ENCODE measurements around the gene TMEM248.
"Not testable (repeated sequence)": the region's sequence is repeated elsewhere in the genome, so short reads cannot be mapped to it uniquely, and the experiment has no call there.

Gene TMEM248

DNA sequence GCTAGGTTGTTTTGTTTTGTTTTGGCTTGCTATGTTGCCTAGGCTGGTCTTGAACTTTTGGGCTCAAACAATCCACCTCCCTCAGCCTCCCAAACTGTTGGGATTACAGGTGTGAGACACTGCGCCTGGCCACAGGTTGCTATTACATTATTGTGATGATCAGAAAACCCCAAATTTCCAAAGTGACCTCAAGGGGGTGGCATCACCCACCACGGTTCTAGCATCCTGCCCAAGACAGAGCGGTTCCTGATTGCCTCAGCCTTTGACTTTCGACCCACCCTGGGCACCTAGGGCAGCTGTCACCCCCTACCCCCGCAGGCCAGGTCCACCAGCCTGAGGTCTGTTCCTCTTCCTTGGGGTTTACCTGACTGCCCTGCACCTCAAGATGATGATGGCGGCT, 46.0 kb downstream of the TMEM248 start:
- Histone ChIP-seq H3K9me3 (no peaks in the 10 kb centered on the region), H3K4me1 (ENCODE audit: control insufficient read depth in 1 of 2, insufficient read depth in 1 of 2, low read depth in 1 of 2, low read length in 1 of 2) (no peaks in the 10 kb centered on the region), H3K36me3 (no peaks in the 10 kb centered on the region), H3K4me3 (ENCODE audit: low read depth in 1 of 2, low read length in 1 of 2) (no peak overlapping the region), H3K27ac (no peak overlapping the region), H3K27me3 (no peaks in the 10 kb centered on the region)
- no peak for TF ChIP-seq CTCF (IDR thresholded peaks at IDR 0.05)

- H3K9me3 ChIP-seq; H3K27me3 ChIP-seq; H3K27ac ChIP-seq; H3K36me3 ChIP-seq; H3K4me3 ChIP-seq (ENCODE audit: low read depth in 1 of 2, low read length in 1 of 2); H3K4me1 ChIP-seq (ENCODE audit: control insufficient read depth in 1 of 2, insufficient read depth in 1 of 2, low read depth in 1 of 2, low read length in 1 of 2): not testable (repeated sequence)
Measured at GRCh38 chr7:66969001-66969400, 48.0 kb downstream of the TMEM248 start.

GRCh38 chr7:66970310-66970709, 49.3 kb downstream of the TMEM248 start:
- Histone ChIP-seq H3K27ac (no peak overlapping the region), H3K4me3 (ENCODE audit: low read depth in 1 of 2, low read length in 1 of 2) (no peak overlapping the region), H3K27me3 (no peaks in the 10 kb centered on the region), H3K4me1 (ENCODE audit: control insufficient read depth in 1 of 2, insufficient read depth in 1 of 2, low read depth in 1 of 2, low read length in 1 of 2) (no peaks in the 10 kb centered on the region), H3K9me3 (no peaks in the 10 kb centered on the region), H3K36me3 (no peaks in the 10 kb centered on the region)
- no peak for TF ChIP-seq CTCF (IDR thresholded peaks at IDR 0.05)

DNA sequence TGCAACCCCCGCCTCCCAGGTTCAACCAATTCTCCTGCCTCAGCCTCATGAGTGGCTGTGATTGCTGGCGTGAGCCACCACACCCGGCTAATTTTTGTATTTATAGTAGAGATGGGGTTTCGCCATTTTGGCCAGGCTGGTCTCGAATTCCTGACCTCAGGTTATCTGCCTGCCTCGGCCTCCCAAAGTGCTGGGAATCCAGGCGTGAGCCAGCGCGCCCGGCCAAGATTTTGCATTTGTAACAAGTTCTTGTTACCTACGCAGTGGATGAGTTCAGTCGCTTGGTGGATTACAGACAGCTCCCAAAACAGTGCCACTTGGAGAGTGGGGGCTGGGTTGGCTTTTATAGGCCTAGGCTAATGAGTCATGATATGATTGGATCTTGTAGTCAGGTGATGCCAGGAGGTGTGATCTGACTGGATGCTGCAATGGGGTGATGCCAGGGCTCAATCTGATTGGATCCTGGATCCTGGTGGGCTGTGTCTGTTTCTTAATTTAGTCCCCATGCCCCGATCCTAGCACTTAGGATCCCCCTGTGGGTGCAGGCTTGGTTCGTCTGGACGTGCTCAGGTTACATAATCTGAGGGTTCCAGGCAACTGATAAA, 54.1 kb downstream of the TMEM248 start:
- Histone ChIP-seq H3K9me3 (peaks cover 10% of the 10 kb centered on the region), H3K27ac (no peak overlapping the region), H3K27me3 (no peaks in the 10 kb centered on the region), H3K4me1 (ENCODE audit: control insufficient read depth in 1 of 2, insufficient read depth in 1 of 2, low read depth in 1 of 2, low read length in 1 of 2) (no peaks in the 10 kb centered on the region), H3K36me3 (no peaks in the 10 kb centered on the region), H3K4me3 (ENCODE audit: low read depth in 1 of 2, low read length in 1 of 2) (no peak overlapping the region)
- TF ChIP-seq CTCF (IDR thresholded peaks at IDR 0.05) = no peak

- peaks cover 16% of the 10 kb centered on the region for H3K9me3 ChIP-seq
- H3K4me1 ChIP-seq (ENCODE audit: control insufficient read depth in 1 of 2, insufficient read depth in 1 of 2, low read depth in 1 of 2, low read length in 1 of 2); H3K27me3 ChIP-seq; H3K27ac ChIP-seq; H3K4me3 ChIP-seq (ENCODE audit: low read depth in 1 of 2, low read length in 1 of 2); H3K36me3 ChIP-seq: not testable (repeated sequence)
Measured at GRCh38 chr7:66978312-66978711, 57.3 kb downstream of the TMEM248 start.

GRCh38 chr7:66979013-66979412, 58.0 kb downstream of the TMEM248 start:
- H3K4me3 ChIP-seq (ENCODE audit: low read depth in 1 of 2, low read length in 1 of 2); H3K36me3 ChIP-seq; H3K27ac ChIP-seq; H3K27me3 ChIP-seq; H3K4me1 ChIP-seq (ENCODE audit: control insufficient read depth in 1 of 2, insufficient read depth in 1 of 2, low read depth in 1 of 2, low read length in 1 of 2): not testable (repeated sequence)
- H3K9me3 ChIP-seq = peaks cover 16% of the 10 kb centered on the region

DNA sequence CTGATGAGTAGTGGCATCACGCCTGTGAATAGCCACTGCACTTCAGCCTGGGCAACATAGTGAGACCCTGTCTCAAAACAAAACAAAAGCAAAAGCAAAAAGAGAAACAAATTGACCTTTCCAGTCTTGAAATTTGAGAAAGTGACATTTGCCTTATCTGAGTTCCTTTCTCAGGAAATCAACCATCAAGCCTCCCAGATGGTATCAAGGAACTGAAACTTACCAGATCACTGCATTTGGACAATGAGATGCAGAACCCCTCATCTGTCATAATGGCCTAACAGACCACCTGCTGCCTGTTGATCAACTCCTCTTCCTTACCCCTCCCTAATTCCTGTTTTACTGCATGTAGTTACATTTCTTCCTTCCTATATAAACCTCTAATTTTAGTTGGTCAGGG, 59.3 kb downstream of the TMEM248 start:
- H3K36me3 ChIP-seq; H3K4me3 ChIP-seq (ENCODE audit: low read depth in 1 of 2, low read length in 1 of 2); H3K4me1 ChIP-seq (ENCODE audit: control insufficient read depth in 1 of 2, insufficient read depth in 1 of 2, low read depth in 1 of 2, low read length in 1 of 2); H3K27me3 ChIP-seq; H3K27ac ChIP-seq: not testable (repeated sequence)
- peaks cover 16% of the 10 kb centered on the region for H3K9me3 ChIP-seq

DNA sequence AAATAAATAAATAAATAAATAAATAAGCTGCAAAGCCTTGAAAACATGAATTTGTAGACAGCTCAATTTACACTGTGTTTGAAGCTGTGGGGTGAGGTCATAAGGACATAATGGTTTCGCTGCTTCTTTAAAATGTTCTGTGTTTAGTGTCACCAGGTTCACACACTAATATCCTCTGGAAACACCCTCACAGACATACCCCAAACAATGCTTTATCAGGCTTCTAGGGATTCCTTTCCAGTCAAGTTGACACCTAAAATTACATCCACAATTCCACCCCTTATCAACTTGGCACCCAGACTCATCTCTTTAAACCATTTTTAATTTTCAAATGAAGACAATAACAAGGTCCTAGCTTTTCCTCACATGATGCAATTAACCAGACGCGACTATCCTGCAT, 68.5 kb downstream of the TMEM248 start:
- H3K27ac ChIP-seq; H3K4me1 ChIP-seq (ENCODE audit: control insufficient read depth in 1 of 2, insufficient read depth in 1 of 2, low read depth in 1 of 2, low read length in 1 of 2); H3K9me3 ChIP-seq; H3K4me3 ChIP-seq (ENCODE audit: low read depth in 1 of 2, low read length in 1 of 2); H3K27me3 ChIP-seq: not testable (repeated sequence)
- peaks cover 43% of the 10 kb centered on the region for H3K36me3 ChIP-seq

GRCh38 chr7:66994051-66994450, 73.0 kb downstream of the TMEM248 start:
- not testable (repeated sequence) for H3K9me3 ChIP-seq; H3K4me3 ChIP-seq (ENCODE audit: low read depth in 1 of 2, low read length in 1 of 2); H3K27me3 ChIP-seq
- H3K4me1 ChIP-seq (ENCODE audit: control insufficient read depth in 1 of 2, insufficient read depth in 1 of 2, low read depth in 1 of 2, low read length in 1 of 2) = peaks cover 16 to 20% of the 10 kb centered on the region in 2 experiments
- peaks cover 23% of the 10 kb centered on the region for H3K36me3 ChIP-seq
- peak overlapping the region; percentile 94 for H3K27ac ChIP-seq

DNA sequence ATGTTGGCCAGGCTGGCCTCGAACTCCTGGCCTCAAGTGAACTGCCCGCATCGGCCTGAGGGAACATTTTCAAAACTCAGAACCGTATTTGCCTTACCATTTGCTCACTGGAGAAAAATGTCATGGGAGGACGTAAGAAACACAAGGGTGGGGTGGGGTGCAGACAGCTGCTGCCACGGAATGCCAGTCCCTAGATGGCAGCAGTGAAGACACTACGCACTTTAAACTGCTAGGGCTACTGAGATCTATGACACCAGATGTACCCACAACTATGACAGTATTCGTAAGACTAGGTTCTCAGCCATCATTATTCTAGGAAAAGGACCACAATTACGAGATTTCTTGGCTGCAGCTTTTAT, 73.6 kb downstream of the TMEM248 start:
- H3K27me3 ChIP-seq, H3K9me3 ChIP-seq: not testable (repeated sequence)
- Histone ChIP-seq H3K4me1 (ENCODE audit: control insufficient read depth in 1 of 2, insufficient read depth in 1 of 2, low read depth in 1 of 2, low read length in 1 of 2) (peaks cover 16 to 20% of the 10 kb centered on the region in 2 experiments), H3K27ac (peak overlapping the region; percentile 94), H3K36me3 (peaks cover 18% of the 10 kb centered on the region), H3K4me3 (ENCODE audit: low read depth in 1 of 2, low read length in 1 of 2) (peak overlapping the region; percentile 78 to 90)

GRCh38 chr7:66995050-66995776, 74.2 kb downstream of the TMEM248 start, which contains the start of gene SBDS:
Gene SBDS, minus strand, starts transcription at chr7:66995586. Its CDS starts 169 bp downstream, at chr7:66995417.
- Histone ChIP-seq H3K27ac (peak within 1 kb of the TSS; percentile 94), H3K36me3 (peaks cover 15% of the 10 kb centered on the region), H3K4me3 (ENCODE audit: low read depth in 1 of 2, low read length in 1 of 2) (peak within 1 kb of the TSS; percentile 78 to 90), H3K4me1 (ENCODE audit: control insufficient read depth in 1 of 2, insufficient read depth in 1 of 2, low read depth in 1 of 2, low read length in 1 of 2) (peaks cover 16 to 20% of the 10 kb centered on the region in 2 experiments)
- not testable (repeated sequence) for H3K27me3 ChIP-seq, H3K9me3 ChIP-seq

Data from neutrophil (primary cell).